AG09309 (cell line): ENCODE results near the gene TRABD.

Source experiments
- DNase-seq: peaks from one replicate; pipeline ENCODE4 v3.0.0-alpha.2; 2010; ENCODE audit warnings: low read depth
- H3K4me3 ChIP-seq: 2 replicates; pipeline ENCODE4 v1.5.1; 2011; ENCODE audit warnings: mild to moderate bottlenecking, low read depth, low read length, moderate library complexity; ENCODE audit not compliant: control insufficient read depth
- CTCF ChIP-seq: IDR thresholded peaks from 2 replicates; pipeline ENCODE4 v1.5.1; 2011; ENCODE audit warnings: mild to moderate bottlenecking, low read depth, low read length, inconsistent platforms; ENCODE audit not compliant: insufficient read depth, control insufficient read depth; ENCODE audit errors: missing control alignments

The TRABD gene

GRCh38 chr22:50186181-50186714 is 535 bp downstream of the TRABD start:
- peak overlapping the region; percentile 74 for H3K4me3 ChIP-seq
- no peak for DNase-seq
- no peak for TF ChIP-seq CTCF

DNA sequence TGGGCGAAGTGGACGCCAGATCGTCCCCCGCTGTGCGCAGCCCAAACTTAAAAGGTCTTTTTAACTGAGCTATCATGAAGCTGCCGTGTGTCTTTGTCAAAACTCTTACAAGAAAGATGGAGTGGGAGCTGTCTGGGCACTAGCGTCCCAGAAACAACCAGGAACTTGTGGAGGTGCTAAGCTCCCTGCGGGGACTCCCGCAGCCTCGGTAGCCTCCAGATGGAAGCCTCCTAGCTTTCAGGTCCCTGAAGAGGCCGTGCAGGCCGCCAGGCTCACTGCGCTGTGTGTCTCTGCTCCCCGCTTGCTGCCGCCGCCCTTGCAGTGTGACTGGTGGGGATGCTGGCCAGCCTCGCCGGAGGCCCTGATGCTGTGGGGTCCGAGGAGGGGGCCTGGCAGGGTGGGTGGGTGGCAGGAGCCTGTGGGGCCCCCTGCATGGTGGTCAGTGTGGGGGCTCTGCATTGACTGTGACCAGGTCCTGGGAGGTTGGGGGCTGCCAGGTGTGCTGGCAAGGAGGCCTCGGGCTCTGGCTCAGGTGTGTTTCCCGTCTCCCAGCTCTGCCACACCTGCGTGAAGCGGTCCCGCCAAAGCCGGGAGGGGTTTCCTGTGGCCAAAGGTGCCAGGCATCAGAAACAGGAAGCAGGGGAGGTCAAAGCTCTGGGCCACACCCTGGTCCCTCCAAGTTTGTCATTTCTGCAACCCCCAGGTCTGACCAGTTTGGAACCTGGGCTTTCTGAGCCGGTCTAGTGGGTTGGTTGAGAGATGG is 1.2 kb downstream of the TRABD start:
- no peak for TF ChIP-seq CTCF
- DNase-seq, result no peak
- peak overlapping the region; percentile 74 for H3K4me3 ChIP-seq

DNA sequence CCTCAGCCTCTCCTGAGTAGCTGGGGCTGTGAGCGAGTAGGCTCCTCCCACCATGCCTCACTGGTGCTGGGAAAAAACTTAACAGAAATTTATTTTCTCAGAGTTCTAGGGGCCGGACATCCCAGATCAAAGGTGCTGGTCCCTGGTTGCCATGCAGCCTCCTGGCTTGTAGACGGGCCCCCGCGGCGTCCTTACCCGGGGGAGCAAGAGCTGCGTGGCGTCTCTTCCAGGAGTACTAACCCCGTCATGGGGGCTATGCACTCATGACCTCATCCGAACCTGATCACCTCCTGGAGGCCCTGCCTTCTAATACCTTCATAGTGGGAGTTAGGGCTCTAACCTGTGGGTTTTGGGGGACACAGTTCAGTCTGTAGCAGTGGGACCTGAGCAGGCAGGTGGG is 2.6 kb downstream of the TRABD start:
- DNase-seq, result no peak
- H3K4me3 ChIP-seq, result no peak overlapping the region
- TF ChIP-seq CTCF, result no peak

DNA sequence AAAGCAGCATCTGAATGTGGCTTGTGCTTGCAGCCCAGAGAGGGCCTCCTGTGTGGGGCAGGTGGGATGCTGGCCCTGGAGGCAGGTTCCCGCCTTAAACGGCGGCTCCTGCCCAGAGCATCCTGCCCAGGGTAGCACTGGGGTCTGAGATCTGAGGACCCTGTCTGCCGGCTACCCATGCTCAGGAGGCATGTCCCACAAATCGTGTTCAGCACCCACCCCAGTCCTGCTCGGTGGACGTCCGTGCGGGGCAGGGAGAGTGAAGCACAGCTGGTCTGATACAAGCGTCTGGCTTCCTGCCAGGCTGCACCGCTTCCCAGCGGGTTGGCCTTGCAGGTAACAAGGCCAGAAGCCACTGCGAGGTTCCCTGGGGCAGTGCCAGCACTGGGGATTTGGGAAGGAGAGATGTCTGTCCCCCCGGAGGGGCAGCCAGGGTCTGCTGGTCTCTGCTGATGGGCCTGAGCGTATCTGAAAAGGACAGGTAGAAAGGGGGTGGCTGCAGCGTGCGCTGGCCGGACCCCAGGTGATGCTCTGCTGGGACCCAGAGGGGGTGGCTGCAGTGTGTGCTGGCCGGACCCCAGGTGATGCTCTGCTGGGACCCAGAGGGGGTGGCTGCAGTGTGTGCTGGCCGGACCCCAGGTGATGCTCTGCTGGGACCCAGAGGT is 3.6 kb downstream of the TRABD start:
- no peak for TF ChIP-seq CTCF
- DNase-seq, result no peak
- H3K4me3 ChIP-seq, result no peak overlapping the region

- no peak for DNase-seq
- TF ChIP-seq CTCF, result no peak
- no peak overlapping the region for H3K4me3 ChIP-seq
These were observed 4.1 kb downstream of the TRABD start for GRCh38 chr22:50189849-50190181.

DNA sequence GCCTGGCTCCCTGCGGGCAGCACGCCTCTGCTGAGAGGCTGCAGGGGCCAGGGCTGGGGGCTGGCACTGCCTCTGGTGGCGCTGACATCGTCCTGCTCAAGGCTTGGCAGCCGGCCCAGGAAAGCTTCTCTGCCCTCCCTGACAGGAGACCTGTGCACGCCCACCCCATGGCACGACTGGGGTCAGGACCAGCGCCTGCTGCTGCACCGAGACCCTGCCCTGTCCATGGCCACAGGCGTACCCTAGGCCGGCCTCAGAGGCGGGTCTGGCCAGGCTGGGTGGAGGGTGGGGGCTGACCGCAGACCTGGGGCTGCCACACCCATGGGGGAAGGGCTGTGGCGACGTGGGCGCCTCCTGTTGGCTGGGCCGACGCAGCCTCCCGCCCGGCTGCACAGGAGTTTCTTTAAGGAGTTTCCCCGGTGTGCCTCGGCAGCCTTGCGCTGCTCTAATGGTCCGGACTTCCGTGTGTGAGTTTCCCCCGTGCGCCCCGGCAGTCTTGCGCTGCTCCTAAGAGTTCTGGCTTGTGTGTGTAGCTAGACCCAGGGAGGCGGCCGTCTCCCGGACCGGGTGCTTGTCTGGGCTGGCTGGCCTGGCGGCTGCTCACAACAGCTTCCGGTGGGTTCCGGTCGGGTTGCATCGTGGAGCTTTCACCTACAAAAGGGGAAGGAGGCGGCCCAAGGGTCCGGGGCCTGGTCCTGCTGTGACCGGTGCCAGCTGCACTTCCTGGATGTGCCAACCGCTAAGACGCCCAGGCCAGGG is 4.6 kb downstream of the TRABD start:
- DNase-seq, result no peak
- H3K4me3 ChIP-seq, result peak overlapping the region; percentile 18
- peak; percentile 21 for TF ChIP-seq CTCF
